Endothelial cell of umbilical vein (primary cell): ENCODE data around the gene TSPAN33.

Experiments used
- POLR2A ChIP-seq: IDR thresholded peaks from 2 replicates; pipeline ENCODE4 v1.6.1; 2012; ENCODE audit warnings: low read depth, mild to moderate bottlenecking, control low read depth, low read length
- POLR2AphosphoS5 ChIP-seq: IDR thresholded peaks from 2 replicates; pipeline ENCODE4 v1.6.1; 2012; ENCODE audit warnings: low read depth, mild to moderate bottlenecking, control low read depth, low read length, moderate library complexity; ENCODE audit not compliant: insufficient read depth
- TF ChIP-seq, protein P1 (sequence below), 2 donors: IDR thresholded peaks; 1 replicate in 1 of 2; 2 replicates in 1 of 2; pipeline ENCODE4 v1.5.1; 2011; ENCODE audit warnings: low read length in 2 of 2, mild to moderate bottlenecking in 2 of 2, moderate library complexity in 2 of 2, control low read depth in 1 of 2, inconsistent platforms in 1 of 2, low read depth in 1 of 2; ENCODE audit not compliant: insufficient read depth in 1 of 2; ENCODE audit errors: extremely low read depth in 1 of 2
- TF ChIP-seq, protein P2 (sequence below): IDR thresholded peaks from 2 replicates; pipeline ENCODE4 v1.6.1; 2011; ENCODE audit not compliant: insufficient read depth, insufficient read length

GRCh38 chr7:129110982-129111376 lies 33.5 kb upstream of the TSPAN33 start:
- TF ChIP-seq POLR2AphosphoS5 (no peak), POLR2A (no peak)
- TF ChIP-seq, protein P1, sequence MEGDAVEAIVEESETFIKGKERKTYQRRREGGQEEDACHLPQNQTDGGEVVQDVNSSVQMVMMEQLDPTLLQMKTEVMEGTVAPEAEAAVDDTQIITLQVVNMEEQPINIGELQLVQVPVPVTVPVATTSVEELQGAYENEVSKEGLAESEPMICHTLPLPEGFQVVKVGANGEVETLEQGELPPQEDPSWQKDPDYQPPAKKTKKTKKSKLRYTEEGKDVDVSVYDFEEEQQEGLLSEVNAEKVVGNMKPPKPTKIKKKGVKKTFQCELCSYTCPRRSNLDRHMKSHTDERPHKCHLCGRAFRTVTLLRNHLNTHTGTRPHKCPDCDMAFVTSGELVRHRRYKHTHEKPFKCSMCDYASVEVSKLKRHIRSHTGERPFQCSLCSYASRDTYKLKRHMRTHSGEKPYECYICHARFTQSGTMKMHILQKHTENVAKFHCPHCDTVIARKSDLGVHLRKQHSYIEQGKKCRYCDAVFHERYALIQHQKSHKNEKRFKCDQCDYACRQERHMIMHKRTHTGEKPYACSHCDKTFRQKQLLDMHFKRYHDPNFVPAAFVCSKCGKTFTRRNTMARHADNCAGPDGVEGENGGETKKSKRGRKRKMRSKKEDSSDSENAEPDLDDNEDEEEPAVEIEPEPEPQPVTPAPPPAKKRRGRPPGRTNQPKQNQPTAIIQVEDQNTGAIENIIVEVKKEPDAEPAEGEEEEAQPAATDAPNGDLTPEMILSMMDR (IDR thresholded peaks at IDR 0.05; ENCODE audit: extremely low read depth in 1 of 2, insufficient read depth in 1 of 2, low read depth in 1 of 2, low read length in 2 of 2): no peak
- TF ChIP-seq, protein P2, sequence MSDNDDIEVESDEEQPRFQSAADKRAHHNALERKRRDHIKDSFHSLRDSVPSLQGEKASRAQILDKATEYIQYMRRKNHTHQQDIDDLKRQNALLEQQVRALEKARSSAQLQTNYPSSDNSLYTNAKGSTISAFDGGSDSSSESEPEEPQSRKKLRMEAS: no peak
